HL-60/S4 treated with phorbol 12-myristate 13-acetate at 8.2 ng/mL for 4 days and 3 days (cell line): ENCODE measurements around the gene NOVA1.
"Not testable (repeated sequence)": the region's sequence is repeated elsewhere in the genome, so short reads cannot be mapped to it uniquely, and the experiment has no call there.

Source experiments
- in situ Hi-C: fragments of 300-500 bp; cut with MboI; formaldehyde crosslinking; loops from 2 replicates; pipeline ENCODE4 v1.15.0; 2022; ENCODE audit warnings: low sequenced_read_pairs

The NOVA1 gene, protein sequence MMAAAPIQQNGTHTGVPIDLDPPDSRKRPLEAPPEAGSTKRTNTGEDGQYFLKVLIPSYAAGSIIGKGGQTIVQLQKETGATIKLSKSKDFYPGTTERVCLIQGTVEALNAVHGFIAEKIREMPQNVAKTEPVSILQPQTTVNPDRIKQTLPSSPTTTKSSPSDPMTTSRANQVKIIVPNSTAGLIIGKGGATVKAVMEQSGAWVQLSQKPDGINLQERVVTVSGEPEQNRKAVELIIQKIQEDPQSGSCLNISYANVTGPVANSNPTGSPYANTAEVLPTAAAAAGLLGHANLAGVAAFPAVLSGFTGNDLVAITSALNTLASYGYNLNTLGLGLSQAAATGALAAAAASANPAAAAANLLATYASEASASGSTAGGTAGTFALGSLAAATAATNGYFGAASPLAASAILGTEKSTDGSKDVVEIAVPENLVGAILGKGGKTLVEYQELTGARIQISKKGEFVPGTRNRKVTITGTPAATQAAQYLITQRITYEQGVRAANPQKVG

DNA sequence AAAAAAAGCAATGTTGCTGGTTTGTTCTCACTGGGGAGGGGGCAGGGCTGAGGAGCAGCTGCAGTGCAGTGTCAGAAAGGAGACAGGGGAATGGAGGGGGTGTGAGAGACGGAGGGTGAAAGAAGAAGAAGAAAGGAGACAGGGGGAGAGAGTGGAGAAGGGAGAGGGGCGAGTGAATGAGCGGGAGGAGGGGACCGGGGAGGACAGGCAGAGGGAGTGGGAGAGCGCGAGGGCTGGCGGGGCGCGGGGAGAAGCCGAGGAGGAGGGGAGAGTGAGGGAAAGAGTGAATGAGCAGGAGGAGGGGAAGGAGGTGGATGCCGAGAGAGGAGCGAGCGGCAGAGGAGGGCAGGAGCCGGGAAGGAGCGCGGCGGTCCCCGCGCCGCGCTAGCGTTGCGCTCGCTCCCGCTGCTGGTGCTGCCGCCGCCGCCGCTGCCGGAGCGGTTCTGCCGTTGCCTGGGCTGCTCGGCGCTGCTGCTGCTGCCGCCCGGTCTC, at the start of gene NOVA1:
TSS of gene NOVA1 (minus strand) at position 445 of the 492 bp plus-strand sequence. CDS start 597 bp downstream, outside the sequence.
- in situ Hi-C loops: no loop called here

DNA sequence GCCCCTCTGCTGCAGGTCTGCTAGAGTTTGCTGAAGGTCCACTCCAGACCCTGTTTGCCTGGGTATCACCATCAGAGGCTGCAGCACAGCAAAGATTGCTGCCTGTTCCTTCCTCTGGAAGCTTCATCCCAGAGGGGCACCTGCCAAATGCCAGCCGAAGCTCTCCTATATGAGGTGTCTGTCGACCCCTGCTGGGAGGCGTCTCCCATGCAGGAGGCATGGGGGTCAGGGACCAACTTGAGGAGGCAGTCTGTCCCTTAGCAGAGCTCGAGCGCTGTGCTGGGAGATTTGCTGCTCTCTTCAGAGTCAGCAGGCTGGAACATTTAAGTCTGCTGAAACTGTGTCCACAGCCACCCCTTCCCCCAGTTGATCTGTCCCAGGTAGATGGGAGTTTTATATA, 47.2 kb upstream of the NOVA1 start:
- in situ Hi-C loops: not testable (repeated sequence)

DNA sequence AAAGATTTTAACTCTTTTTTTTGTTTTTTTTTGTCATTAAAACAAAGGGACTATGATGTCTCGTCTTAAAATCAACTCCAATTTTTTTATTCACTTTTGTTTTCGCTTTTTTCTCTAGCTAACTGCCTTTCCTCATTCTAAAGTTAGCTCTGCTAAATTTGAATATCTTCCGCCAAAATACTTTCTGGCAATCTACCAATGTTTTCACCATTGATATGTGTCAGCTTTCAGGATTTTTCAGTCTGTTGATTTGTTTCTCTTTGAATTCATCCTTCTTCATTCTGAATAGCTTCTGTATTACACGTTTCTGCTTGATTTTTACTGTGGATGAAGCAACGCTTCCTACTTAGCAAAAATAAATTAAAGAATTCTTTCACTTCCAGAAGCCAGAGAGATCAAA, 38.7 kb upstream of the NOVA1 start:
- in situ Hi-C loops: no loop called here

DNA sequence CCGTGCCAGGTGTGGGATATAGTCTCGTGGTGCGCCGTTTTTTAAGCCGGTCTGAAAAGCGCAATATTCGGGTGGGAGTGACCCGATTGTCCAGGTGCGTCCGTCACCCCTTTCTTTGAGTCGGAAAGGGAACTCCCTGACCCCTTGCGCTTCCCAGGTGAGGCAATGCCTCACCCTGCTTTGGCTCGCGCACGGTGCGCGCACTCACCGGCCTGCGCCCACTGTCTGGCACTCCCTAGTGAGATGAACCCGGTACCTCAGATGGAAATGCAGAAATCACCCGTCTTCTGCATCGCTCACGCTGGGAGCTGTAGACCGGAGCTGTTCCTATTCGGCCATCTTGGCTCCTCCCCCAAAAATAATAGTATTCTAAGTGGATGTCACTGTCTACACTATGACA, 37.1 kb upstream of the NOVA1 start:
- in situ Hi-C loops: not testable (repeated sequence)

DNA sequence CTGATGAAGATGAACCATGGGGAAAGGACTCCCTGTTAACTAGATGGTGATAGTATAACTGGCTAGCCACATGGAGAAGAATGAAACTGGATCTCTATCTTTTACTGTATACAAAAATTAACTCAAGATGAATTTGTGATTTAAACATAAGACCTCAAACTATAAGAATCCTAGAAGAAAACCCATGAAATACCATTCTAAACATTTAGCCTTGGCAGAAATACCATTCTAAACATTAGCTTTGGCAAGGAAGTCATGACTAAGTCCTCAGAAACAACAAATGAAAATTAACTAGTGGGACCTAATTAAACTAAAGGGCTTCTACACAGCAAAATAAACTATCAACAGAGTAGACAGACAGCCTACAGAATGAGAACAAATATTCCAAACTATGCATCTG, 28.4 kb upstream of the NOVA1 start:
- in situ Hi-C loops: no loop called here

DNA sequence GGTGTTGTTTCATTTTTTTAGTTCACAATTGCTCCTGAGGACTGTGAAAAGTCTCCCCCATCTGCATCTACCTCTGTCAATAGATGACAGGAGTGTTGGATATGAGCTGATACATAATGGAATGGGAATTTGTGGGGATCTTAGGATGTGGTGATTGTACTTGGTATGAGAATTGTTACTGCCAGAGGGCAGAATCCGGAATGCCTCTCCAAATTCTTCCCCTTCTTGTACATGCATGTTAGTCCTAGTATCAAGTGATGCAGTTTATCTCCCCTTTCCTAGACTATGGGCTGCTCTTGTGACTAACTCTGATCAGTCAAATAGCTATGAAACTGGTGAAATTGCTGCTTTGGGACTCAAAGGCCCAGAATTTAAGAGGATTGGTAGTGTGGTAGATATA, 24.8 kb upstream of the NOVA1 start:
- in situ Hi-C loops: no loop called here

DNA sequence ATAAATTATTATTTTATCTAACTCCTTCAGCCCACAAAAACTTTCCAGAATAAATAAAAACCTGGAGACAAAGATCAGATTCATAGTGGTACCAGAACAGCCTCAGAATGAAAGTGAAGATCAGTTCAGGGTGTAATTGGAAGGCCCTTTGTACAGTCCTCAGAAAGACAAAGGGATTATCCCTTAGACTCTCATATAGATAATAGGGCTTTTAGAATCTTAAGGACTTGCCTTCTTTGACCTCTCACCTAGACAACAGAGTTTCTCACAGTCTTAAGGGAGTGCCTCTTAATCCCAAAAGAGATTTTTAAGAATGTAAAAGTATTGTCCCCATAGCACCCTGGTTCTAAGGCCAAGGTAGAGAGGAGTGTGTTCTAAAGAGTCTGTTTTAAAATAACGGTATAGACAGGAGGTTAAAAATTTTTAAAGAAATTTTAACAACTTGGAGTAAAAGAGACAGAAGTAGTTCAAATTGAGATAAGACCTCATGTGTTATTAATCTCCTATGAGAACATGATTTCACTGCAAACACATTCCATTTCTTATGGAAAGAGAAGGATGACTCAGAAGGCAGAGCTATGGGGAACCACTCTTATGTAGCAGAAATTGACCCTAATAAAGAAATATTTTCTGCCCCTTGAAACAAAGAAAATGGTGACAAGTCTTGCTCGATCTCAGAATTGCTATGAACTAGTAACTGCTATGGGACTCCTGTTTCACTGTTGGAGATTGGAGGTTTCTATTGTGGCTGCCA, 24.2 kb upstream of the NOVA1 start:
- in situ Hi-C loops: no loop called here

DNA sequence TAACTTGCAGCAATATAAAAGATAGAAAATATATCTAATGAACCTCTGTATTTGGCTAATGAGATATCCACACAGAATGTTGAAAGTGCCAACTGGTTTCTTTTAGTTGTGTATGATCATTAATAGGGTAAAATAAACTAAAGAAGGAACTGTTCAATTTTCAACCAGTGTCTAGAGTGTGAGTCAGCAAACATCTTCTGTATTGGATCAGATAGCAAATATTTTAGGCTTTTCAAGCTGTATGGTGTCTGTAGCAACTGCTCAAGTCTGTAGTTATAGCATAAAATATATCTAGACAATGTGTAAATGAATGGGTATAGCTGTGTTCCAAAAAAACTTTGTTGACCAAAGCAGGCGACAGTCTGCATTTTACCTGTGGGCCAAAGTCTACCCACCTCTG, 23.5 kb upstream of the NOVA1 start:
- in situ Hi-C loops: no loop called here

DNA sequence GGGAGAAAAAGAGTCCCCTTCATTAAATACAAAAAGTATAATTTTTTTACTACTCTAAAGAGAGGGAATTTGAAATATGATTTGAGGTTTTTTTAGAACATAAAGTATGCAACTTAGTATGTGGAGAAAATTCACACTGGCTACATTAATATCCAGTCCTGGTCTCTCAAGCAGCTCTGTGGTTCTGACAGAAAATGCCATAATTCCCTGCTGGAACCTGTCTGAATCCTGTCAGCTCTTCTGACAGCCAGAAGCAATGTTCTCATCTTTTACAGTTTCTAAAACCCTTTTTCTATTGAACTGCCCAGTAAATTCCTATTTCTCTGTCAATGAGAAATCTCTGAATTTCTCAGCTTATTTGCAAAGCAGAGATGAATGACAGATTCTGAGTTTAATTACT, 13.4 kb upstream of the NOVA1 start:
- in situ Hi-C loops: no loop called here

DNA sequence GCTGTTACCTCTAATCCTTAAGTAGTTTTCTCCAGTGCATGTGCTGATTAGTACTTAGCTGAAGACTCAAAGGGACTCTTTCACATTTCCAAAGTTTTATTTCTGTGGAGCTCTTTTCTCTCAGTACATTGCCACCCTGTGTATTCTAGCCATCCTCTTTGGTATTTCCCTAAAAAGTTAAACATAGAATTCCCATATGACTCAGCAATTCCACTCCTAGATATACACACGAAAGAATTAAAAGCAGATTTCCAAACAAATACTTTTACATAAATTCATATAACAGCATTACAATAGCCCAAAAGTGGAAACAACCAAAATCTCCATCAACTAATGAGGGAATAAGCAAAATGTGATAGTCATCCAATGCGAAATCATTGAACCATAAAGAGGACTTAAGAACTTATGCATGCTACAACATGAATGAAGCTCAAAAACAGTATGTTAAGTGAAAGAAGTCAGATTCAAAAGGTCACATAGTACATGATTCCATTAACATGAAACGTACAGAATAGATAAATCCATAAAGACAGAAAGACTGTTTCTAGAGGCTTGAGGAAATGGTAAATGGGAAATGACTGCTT, 9.0 kb upstream of the NOVA1 start:
- in situ Hi-C loops: no loop called here

DNA sequence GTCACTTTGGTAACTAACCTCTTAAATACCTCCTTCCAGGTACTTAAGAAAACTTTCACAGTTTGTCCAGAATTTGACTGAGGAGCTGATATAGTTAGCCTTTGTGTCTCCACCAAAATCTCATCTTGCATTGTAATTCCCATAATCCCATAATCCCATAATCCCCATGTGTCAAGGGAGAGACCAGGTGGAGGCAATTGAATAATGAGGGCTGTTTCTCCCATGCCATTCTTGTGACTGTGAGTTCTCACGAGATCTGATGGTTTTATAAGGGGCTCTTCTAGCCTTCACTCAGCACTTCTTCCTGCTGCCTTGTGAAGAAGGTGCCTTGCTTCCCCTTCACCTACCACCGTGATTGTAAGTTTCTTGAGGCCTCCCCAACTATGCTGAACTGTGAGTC, 7.8 kb upstream of the NOVA1 start:
- in situ Hi-C loops: no loop called here

DNA sequence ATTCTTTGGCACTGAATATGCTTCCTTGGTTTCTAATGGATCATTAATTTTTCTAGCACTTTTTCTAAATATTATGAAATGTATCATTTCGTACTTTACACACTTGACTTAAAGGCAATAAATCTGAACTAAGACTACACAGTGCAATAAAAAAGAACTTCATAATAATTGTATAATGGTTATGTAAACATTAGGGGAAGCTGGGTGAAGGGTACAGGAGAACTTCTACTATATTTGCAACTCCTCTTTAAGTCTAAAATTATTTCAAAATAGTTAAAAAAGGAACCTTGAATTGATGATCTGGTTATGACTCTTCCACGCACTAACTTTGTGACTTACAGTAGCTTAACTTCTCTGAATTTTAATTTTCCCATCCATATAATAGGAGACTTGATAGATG, 5.1 kb upstream of the NOVA1 start:
- in situ Hi-C loops: no loop called here

DNA sequence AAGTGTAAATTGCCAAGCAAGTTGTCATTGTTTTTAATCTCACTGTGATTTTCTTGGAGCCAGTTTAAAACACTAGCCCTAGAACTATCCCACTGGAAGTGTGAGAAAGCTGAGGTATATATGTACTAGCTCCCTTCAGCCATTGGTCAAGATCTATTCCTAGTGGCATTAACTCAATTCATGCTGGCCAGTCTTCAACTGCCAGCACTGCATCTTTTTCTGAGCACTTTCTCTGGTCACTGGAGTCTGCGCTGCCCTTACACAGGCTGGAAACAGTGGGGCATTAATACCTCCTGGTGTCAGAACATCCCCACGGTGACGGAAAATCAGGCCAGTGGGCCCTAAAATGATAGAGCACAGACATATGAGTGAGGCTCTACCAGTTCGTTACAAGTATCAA, 4.0 kb upstream of the NOVA1 start:
- in situ Hi-C loops: no loop called here

DNA sequence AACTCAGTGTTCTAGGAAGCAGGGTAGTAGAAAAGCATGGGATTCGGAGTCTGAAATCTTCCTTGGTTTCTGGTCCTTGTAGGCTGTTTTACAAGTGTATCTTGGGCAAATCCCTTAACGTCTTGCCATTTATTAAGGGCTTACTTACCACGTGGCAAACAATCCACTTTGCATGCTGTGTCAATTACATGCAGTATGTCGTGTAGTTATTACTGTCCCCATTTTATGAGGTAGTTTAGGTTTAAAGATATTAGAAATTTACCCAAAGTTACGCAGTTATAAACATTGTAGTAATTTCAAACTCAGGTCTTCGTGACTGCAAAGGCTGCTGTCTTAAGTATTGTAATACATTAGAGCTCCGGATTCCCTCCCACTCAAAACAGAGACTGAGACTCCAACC, 1.5 kb upstream of the NOVA1 start:
- in situ Hi-C loops: no loop called here

DNA sequence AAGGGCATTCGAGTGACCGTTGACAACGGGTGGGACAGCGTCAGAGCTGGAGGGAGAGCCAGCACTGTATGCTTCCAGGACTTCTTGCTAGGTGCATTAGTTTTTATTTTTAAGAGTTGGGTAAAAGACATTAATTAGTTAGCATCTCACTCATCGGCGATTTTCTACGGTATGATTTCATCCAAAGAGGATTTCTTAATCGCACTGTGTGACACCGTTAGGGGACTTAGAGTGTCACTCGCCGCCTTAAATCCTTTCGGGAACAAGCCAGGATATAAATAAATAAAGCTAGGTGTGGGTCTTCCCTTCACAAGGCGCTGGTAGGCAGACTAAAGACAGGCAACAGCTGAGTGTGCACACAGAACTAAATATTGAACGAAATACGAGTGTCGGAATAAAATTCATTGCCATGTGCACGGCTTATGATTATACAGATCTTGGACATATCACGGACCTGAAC, 869 bp upstream of the NOVA1 start:
- in situ Hi-C loops: no loop called here

DNA sequence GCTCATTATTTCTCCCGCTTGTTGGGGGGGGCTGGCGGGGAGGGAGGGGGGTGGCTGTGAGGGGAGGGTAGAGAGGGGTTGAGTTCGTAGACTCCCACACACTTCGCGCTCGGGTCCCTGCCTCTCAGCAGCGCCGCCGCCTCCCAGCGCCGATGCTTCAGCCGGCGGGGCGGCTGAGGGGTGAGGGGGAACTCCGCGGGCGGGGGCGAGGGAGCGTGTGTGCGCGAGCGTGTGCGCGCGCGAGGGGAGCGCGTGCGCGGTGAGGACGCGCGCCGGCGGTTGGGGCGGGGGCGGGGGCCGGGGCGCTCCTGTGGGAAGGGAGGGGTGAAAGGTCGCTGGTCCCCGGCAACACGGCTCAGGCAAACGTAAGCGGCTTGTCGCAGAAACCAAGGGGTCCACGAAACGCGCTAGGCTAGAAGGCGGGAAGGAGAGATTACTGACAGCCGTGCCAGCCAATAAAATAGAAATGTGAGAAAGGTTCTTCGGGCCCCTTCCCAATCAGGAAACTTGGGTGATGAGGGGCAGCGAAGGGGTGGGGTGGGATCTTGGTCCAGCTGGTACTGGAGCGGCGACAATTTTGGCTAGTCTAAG, 343 bp upstream of the NOVA1 start:
- in situ Hi-C loops: no loop called here

DNA sequence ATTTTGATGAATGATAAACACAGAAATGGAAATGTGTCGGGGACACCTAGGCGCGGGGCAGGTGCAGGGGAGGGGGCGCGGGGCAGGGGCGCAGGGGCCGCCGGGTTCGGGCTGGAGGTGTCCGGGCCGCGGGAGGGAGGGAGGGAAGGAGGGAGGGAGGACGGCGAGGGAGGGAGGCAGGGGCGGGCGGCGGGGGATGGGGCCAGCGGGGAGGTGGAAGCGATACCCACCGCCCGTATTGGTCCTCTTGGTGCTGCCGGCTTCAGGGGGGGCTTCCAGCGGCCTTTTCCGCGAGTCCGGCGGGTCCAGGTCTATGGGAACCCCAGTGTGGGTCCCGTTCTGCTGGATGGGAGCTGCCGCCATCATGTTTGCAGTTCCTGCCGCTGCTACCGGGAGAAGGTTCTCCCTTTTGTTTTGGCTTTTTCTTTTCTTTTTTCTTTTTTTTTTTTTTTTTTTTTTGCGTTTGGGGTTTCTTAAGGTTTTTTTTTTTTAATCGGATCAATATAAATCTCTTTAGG, 703 bp downstream of the NOVA1 start:
- in situ Hi-C loops: no loop called here

DNA sequence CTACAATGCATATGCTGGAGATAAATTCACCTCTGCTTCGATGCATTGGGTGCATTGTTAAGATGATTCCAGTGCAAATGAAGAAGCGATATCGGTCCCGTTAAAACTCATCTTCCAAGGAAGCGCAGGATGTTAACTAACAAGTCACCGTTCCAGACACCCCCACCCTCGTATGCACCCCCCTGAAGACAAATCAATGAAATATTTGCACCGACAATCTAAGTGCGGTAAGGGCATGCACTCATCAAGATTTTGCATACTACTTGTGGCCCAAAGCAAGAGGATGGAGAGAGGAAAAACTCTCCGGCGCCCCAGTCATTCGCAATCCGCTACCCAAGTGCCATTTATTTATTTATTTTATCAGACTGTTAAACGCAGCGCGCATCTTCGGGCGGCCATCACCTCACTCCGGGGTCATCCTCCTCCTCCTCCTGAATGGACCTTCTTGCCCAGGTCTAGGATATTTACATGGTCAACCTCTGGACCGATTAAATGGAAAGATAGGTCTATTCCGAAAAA, 1.2 kb downstream of the NOVA1 start:
- in situ Hi-C loops: no loop called here

DNA sequence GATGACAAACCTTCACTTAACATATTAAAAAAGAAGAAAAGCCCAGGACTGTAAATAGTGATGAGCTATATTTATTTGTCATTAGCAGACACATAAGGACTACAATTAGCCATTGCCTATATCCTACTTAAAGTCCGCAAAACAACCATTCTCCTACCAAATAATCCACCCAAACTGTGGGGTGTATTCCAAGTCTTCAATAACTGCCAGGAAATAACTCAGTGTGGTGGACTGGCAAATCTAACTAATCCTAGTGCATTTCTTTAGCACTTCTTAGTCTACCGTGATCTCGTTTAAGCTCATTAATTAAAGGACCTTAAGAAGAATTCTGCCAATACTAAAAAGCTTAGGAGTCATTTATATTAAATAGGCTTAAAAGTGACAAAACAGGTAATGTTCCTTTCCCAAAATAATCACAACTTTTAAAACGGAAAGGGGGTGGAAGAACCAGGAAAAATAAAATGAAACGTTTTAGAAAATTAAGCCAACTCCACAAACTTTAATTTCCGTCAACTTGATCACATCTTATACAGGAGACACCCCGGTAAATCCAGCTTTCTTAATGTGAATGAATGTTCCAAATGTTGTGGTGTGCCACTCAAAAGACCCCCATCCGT, 1.8 kb downstream of the NOVA1 start:
- in situ Hi-C loops: no loop called here
